ENCODE results near the gene TFAM.

Gene TFAM

DNA sequence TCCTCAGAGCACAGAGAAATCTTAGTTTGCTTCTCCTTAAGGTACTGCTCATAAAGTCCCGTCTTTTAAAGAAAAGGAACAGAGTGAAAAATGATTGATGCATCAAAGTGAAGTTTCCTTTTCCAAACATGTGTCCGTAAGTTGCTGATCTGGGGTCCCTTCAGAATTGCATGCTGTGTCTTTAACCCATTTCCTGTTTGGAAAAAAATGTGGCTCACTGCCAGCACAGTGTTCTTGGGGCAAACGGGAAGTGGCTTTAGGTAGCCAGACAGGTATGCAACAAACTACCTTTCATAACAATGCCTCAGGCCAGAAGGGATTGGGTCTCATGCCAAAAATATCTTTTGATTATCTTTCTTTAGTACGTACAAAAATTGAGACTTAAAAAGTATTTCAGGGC lies 50.9 kb downstream of the TFAM start:
- DNase-seq: no peak

DNA sequence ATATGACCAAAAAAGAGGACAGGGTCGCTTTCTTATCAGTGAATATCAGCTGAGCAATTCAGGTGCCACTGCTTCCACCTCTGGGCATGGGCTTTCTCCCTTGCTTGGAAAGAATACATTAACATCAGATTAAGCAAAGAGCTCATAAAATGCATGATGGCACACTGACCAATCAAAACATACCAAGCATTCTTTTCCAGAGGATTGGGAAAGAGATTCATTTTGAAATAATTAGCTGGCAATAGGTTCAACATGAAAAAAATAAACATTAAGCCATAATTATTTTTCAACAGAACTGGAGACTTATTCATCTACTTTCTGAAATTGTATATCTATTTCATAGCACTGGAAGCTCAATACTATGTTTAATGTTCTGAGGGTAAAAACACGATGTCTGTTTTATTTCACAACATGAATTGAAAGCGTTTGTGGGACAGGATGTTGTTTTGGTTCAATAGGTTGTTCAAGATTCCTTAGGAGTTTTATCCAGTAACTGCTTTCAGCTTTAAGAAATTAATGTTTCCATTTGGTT lies 53.2 kb downstream of the TFAM start:
- no peak for DNase-seq

DNA sequence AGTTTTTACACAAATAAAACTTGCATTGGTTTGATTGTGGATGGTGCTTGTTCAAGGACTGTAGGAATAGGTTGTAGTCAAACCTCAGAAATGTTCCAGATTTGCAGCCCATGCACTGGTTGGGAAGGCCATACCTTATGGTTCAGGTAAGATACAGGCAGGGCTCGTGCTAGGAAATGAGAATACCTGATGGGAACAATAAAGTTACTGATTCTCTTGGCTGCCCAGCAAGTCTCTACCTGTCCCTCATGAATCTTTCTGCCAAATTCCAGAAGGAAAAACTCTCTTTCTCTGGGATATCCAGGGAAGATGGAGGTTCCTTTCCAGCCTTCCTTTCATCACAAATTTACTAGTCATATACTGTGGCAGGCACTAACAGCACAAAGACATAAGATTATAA lies 53.8 kb downstream of the TFAM start:
- no peak for DNase-seq

DNA sequence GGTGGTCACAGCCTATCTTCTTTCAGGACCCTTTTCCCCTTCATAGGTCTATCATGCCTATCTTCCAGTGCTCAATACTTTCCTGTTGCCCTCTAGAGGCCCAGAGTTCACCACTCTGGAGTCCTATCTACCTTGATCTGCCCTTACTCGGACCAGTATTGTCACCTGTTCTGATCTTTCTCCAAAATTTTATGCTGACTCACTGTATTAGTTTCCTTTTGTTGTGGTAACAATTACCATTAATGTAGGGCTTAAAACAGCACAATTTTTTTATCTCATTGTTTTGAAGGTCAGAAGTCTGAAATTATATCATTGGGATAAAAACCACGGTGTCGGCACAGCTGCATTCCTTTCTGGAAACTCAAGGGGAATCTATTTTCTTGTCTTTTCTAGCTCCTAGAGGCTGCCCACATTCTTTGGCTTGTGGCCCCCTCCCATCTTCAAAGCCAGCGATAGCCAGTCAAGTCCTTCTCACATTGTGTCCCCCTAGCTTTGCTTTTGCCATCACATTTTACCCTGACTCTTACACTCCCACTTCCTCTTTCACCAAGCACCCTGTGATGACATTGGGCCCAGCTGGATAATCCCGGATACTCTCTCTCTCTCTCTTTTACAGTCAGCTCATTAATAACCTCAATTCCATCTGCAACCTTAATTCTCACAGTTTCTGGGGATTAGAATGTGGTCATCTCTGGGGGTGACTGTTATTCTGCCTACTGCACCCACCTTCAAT lies 54.6 kb downstream of the TFAM start:
- DNase-seq: no peak

DNA sequence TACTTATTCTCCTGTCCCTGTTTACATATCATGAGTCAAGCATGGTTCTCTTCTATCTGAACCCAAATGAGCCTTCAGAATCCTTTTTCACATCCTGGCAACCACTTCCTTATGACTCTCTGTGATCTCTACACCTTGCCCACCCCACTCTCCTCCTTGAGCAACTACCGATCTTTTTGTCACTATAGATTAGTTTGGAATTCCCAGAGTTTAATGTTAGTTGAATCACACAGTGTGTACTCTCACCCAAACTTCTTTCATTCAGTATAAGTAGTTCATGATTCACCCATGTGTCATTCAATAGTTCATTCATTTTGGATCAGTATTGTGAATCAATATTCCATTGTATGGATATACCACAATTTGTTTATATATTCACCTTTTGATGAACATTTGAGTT lies 55.3 kb downstream of the TFAM start:
- DNase-seq: no peak

- DNase-seq: no peak
Observed at GRCh38 chr10:58444321-58444720, 59.1 kb downstream of the TFAM start.

GRCh38 chr10:58444876-58445275 lies 59.7 kb downstream of the TFAM start:
- no peak for DNase-seq

DNA sequence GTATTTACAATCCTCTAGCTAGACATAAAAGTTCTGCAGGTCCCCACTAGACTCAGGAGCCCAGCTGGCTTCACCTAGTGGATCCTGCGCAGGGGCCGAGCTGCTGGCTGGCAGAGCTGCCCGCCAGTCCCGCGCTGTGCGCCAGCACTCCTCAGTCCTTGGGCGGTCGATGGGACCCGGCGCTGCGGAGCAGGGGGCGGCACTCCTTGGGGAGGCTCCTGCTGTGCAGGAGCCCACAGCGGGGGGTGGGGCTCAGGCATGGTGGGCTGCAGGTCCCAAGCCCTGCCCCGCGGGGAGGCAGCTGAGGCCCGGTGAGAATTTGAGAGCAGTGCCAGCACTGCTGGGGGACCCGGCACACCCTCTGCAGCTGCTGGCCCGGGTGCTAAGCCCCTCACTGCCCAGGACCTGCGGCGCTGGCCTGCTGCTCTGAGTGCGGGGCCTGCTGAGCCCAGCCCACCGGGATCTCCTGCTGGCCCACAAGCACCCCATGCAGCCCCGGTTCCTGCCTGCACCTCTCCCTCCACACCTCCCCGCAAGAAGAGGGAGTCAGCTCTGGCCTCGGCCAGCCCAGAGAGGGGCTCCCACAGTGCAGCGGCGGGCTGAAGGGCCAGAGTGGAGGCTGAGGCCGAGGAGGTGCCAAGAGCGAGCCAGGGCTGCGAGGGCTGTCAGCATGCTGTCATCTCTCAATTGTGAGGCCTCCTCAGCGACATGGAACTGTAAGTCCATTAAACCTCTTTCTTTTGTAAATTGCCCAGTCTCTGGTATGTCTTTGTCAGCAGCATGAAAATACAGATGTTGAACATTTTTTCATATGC lies 63.1 kb downstream of the TFAM start:
- DNase-seq: no peak
